H1 (cell line): ENCODE data around the gene SLC27A1. TPM values are rescaled to one million over a fixed set of nuclear protein-coding genes. Genes with fewer than 3 reads are reported as not detected.

ENCODE experiments used
- CTCF ChIA-PET: fragments of 300-600 bp; sonication (Branson Sonifier 250); formaldehyde crosslinking; loops from one replicate; lab custom pipeline; 2021; ENCODE audit not compliant: partially characterized antibody; lab: Charles Lee
- POLR2A ChIA-PET: fragments of 300-600 bp; sonication (Branson Sonifier 250); formaldehyde crosslinking; loops from one replicate; lab custom pipeline; 2021; ENCODE audit warnings: inconsistent platforms; ENCODE audit not compliant: partially characterized antibody; lab: Charles Lee
- DNase-seq, 2 experiments: peaks; one replicate each; pipeline versions ENCODE4 v3.0.0 to v3.0.0-alpha.2; 2010 to 2022; ENCODE audit warnings: low spot score in 2 of 2, low read depth in 1 of 2, mixed read lengths in 1 of 2
- FAIRE-seq: peaks from 2 replicates; lab custom pipeline; 2011; peaks lifted over from hg19 to GRCh38; lab: Jason Lieb, UNC
- H2AFZ ChIP-seq: 2 replicates; pipeline ENCODE4 v1.8.1; 2012; ENCODE audit warnings: low read length, inconsistent platforms
- H2AK5ac ChIP-seq: 2 replicates; pipeline ENCODE4 v1.6.1; 2013; ENCODE audit warnings: low read depth, low read length
- H2BK120ac ChIP-seq: replicated peaks from 2 replicates; pipeline ENCODE3; 2013; ENCODE audit warnings: low read depth, low read length, inconsistent platforms
- H2BK12ac ChIP-seq: 2 replicates; pipeline ENCODE4 v1.6.1; 2013; ENCODE audit warnings: low read depth, low read length
- H2BK15ac ChIP-seq: 2 replicates; pipeline ENCODE4 v1.6.1; 2013; ENCODE audit warnings: low read length
- H2BK20ac ChIP-seq: 2 replicates; pipeline ENCODE4 v1.6.1; 2013; ENCODE audit warnings: low read length
- H2BK5ac ChIP-seq: 2 replicates; pipeline ENCODE4 v1.6.1; 2013; ENCODE audit warnings: low read depth, low read length
- H3K14ac ChIP-seq: 2 replicates; pipeline ENCODE4 v1.6.1; 2013; ENCODE audit warnings: inconsistent platforms; ENCODE audit not compliant: insufficient read length
- H3K18ac ChIP-seq: 2 replicates; pipeline ENCODE4 v1.6.1; 2013; ENCODE audit warnings: low read length; ENCODE audit errors: extremely low read depth
- H3K23ac ChIP-seq: 2 replicates; pipeline ENCODE4 v1.6.1; 2013; ENCODE audit warnings: inconsistent platforms; ENCODE audit not compliant: insufficient read length
- H3K23me2 ChIP-seq: 2 replicates; pipeline ENCODE4 v1.6.1; 2013; ENCODE audit warnings: low read depth, low read length
- H3K27ac ChIP-seq: 2 replicates; pipeline ENCODE4 v1.6.1; 2011; ENCODE audit warnings: low read depth, low read length, inconsistent platforms
- H3K27me3 ChIP-seq, 4 experiments: replicated peaks in 1 of 4; 1 replicate in 1 of 4; 2 replicates in 3 of 4; pipeline versions ENCODE4 v1.6.1 to v1.8.1; 2011 to 2013; ENCODE audit warnings: low read length in 3 of 4, mild to moderate bottlenecking in 3 of 4, inconsistent platforms in 2 of 4, mixed read lengths in 2 of 4, moderate library complexity in 1 of 4; ENCODE audit not compliant: control insufficient read depth in 3 of 4, insufficient read depth in 3 of 4; ENCODE audit errors: extremely low read depth in 1 of 4
- H3K36me3 ChIP-seq, 4 experiments: 2 replicates each; pipeline versions ENCODE4 v1.6.1 to v1.8.1; 2011 to 2013; ENCODE audit warnings: mild to moderate bottlenecking in 4 of 4, low read length in 3 of 4, moderate library complexity in 2 of 4, control low read depth in 1 of 4, inconsistent platforms in 1 of 4; ENCODE audit not compliant: insufficient read depth in 4 of 4, control insufficient read depth in 2 of 4
- H3K4ac ChIP-seq: replicated peaks from 2 replicates; pipeline ENCODE3; 2013; ENCODE audit warnings: low read length, low read depth, mixed read lengths, inconsistent platforms; ENCODE audit not compliant: insufficient read length
- H3K4me1 ChIP-seq, 4 experiments: replicated peaks in 1 of 4; 1 replicate in 1 of 4; 2 replicates in 3 of 4; pipeline versions ENCODE4 v1.6.1 to v1.8.1; 2011 to 2013; ENCODE audit warnings: low read length in 3 of 4, inconsistent platforms in 2 of 4, mixed read lengths in 1 of 4; ENCODE audit not compliant: insufficient read depth in 4 of 4, control insufficient read depth in 3 of 4
- H3K4me2 ChIP-seq, 2 experiments: 2 replicates each; pipeline versions ENCODE4 v1.6.1 to v1.8.1; 2011 to 2013; ENCODE audit warnings: low read depth in 2 of 2, low read length in 2 of 2, control low read depth in 1 of 2, inconsistent platforms in 1 of 2, mild to moderate bottlenecking in 1 of 2; ENCODE audit not compliant: insufficient read depth in 1 of 2
- H3K4me3 ChIP-seq, 4 experiments: fragments of 200-600, 300-600 bp in 1 of 4; sonication (generic), shearing (Covaris generic), sonication (Bioruptor Twin) in 1 of 4; 2 replicates each; pipeline versions ENCODE4 v1.5.1 to v1.8.1; 2011 to 2016; ENCODE audit warnings: low read length in 4 of 4, low read depth in 3 of 4, control low read depth in 2 of 4, inconsistent platforms in 2 of 4, mild to moderate bottlenecking in 2 of 4, mixed read lengths in 1 of 4, moderate library complexity in 1 of 4; ENCODE audit not compliant: insufficient read depth in 2 of 4; ENCODE audit errors: extremely low read depth in 1 of 4
- H3K56ac ChIP-seq: replicated peaks from 2 replicates; pipeline ENCODE3; 2013; ENCODE audit warnings: low read depth, mild to moderate bottlenecking, mixed read lengths, low read length, inconsistent platforms; ENCODE audit not compliant: insufficient read length
- H3K79me1 ChIP-seq: 2 replicates; pipeline ENCODE4 v1.6.1; 2013; ENCODE audit warnings: low read depth, low read length, control low read depth
- H3K79me2 ChIP-seq, 2 experiments: 2 replicates each; pipeline versions ENCODE4 v1.6.1 to v1.8.1; 2012 to 2013; ENCODE audit warnings: low read length in 2 of 2, mild to moderate bottlenecking in 2 of 2, inconsistent platforms in 1 of 2; ENCODE audit not compliant: insufficient read depth in 2 of 2, control insufficient read depth in 1 of 2
- H3K9ac ChIP-seq, 4 experiments: replicated peaks in 1 of 4; 1 replicate in 1 of 4; 2 replicates in 3 of 4; pipeline versions ENCODE4 v1.6.1 to v1.8.1; 2011 to 2013; ENCODE audit warnings: low read depth in 3 of 4, low read length in 3 of 4, control low read depth in 2 of 4, mild to moderate bottlenecking in 2 of 4, moderate library complexity in 2 of 4, inconsistent platforms in 1 of 4; ENCODE audit errors: extremely low read depth in 1 of 4
- H3K9me3 ChIP-seq, 2 experiments: 2 replicates each; pipeline versions ENCODE4 v1.6.1 to v1.8.1; 2012 to 2013; ENCODE audit warnings: mild to moderate bottlenecking in 2 of 2, moderate library complexity in 2 of 2, control low read depth in 1 of 2, inconsistent platforms in 1 of 2, low read depth in 1 of 2, low read length in 1 of 2, mixed read lengths in 1 of 2; ENCODE audit not compliant: insufficient read depth in 2 of 2
- H4K20me1 ChIP-seq, 2 experiments: replicated peaks in 1 of 2; 2 replicates each; pipeline versions ENCODE3 to v1.8.1; 2011 to 2013; ENCODE audit warnings: inconsistent platforms in 2 of 2, low read length in 2 of 2, mild to moderate bottlenecking in 1 of 2; ENCODE audit not compliant: insufficient read depth in 2 of 2, control insufficient read depth in 1 of 2
- H4K5ac ChIP-seq: 2 replicates; pipeline ENCODE4 v1.6.1; 2013; ENCODE audit warnings: low read length, low read depth, mixed read lengths, inconsistent platforms; ENCODE audit not compliant: insufficient read length
- H4K8ac ChIP-seq: 2 replicates; pipeline ENCODE4 v1.8.0; 2013; ENCODE audit warnings: mild to moderate bottlenecking, moderate library complexity, low read length, inconsistent platforms; ENCODE audit not compliant: insufficient read depth; ENCODE audit errors: extremely low read depth
- H4K91ac ChIP-seq: replicated peaks from 2 replicates; pipeline ENCODE3; 2013; ENCODE audit warnings: low read length, mixed read lengths, inconsistent platforms; ENCODE audit not compliant: insufficient read length
- ATF2 ChIP-seq: IDR thresholded peaks from 2 replicates; pipeline ENCODE4 v1.6.1; 2012; ENCODE audit warnings: low read length, inconsistent platforms
- BACH1 ChIP-seq: IDR thresholded peaks from 2 replicates; pipeline ENCODE4 v1.6.1; 2012; ENCODE audit warnings: low read length, improper control_type of control experiment
- CHD2 ChIP-seq: IDR thresholded peaks from 2 replicates; pipeline ENCODE4 v1.6.1; 2012; ENCODE audit warnings: low read length, improper control_type of control experiment
- EGR1 ChIP-seq: IDR thresholded peaks from 2 replicates; pipeline ENCODE4 v1.6.1; 2011; ENCODE audit warnings: low read depth, low read length, borderline replicate concordance
- EP300 ChIP-seq, 2 experiments: IDR thresholded peaks; 1 replicate in 1 of 2; 2 replicates in 1 of 2; pipeline ENCODE4 v1.6.1; 2011 to 2012; ENCODE audit warnings: low read depth in 2 of 2, low read length in 2 of 2, mild to moderate bottlenecking in 2 of 2, borderline replicate concordance in 1 of 2, inconsistent platforms in 1 of 2, moderate library complexity in 1 of 2
- JUND ChIP-seq: IDR thresholded peaks from 2 replicates; pipeline ENCODE4 v1.6.1; 2011; ENCODE audit warnings: mild to moderate bottlenecking, improper control_type of control experiment, low read length
- TAF1 ChIP-seq: IDR thresholded peaks from 2 replicates; pipeline ENCODE4 v1.6.1; 2011; ENCODE audit warnings: mild to moderate bottlenecking, low read depth, low read length
- USF2 ChIP-seq: IDR thresholded peaks from 2 replicates; pipeline ENCODE4 v1.6.1; 2011; ENCODE audit warnings: low read length, improper control_type of control experiment
- WGBS, 2 experiments: shearing (Covaris generic) in 1 of 2; methylation state at CpG; one replicate each; pipeline versions ENCODE4 v1.1.6 to v1.1.7; 2013 to 2015; ENCODE audit warnings: low lambda C conversion rate in 2 of 2, mixed read lengths in 2 of 2, inconsistent platforms in 1 of 2, low coverage in 1 of 2, missing lambda C conversion rate in 1 of 2; ENCODE audit not compliant: insufficient replicate concordance in 2 of 2, insufficient coverage in 1 of 2, insufficient read length in 1 of 2; ENCODE audit errors: extremely low coverage in 1 of 2, missing lambda C conversion rate in 1 of 2; 5-methylcytosine and 5-hydroxymethylcytosine counted together
- polyA plus RNA-seq, 7 experiments: library from polyadenylated mRNA; depleted of rRNA in 3 of 7; stranded (reverse) in 5 of 7; unstranded in 2 of 7; fragments of >200 nt in 5 of 7; fragments of 200-250 nt in 2 of 7; gene quantifications; 1 replicate in 5 of 7; 2 replicates in 1 of 7; 4 replicates in 1 of 7; pipeline versions ENCODE4 v1.2.1 to v1.2.3, GENCODE V29; 2011 to 2013; ENCODE audit warnings: missing spikeins in 2 of 7, mixed read lengths in 2 of 7
- total RNA-seq: library from RNA; stranded (reverse); fragmentation: NEBNext Ultra II Directional; extraction: Animal tissue kit (Norgen Biotek cat#: 25700); gene quantifications from 2 replicates; pipeline ENCODE4 v1.2.1, GENCODE V29; 2021
- TF ChIP-seq, protein P1 (sequence below): IDR thresholded peaks from 2 replicates; pipeline ENCODE4 v1.6.1; 2012; ENCODE audit warnings: inconsistent platforms

Gene SLC27A1
- total and polyA plus RNA-seq, 2 of the 8 experiments (the other 6 are each of a cell fraction or from before 2014, with no cell fraction given), result 7.5 to 9.1 TPM

DNA sequence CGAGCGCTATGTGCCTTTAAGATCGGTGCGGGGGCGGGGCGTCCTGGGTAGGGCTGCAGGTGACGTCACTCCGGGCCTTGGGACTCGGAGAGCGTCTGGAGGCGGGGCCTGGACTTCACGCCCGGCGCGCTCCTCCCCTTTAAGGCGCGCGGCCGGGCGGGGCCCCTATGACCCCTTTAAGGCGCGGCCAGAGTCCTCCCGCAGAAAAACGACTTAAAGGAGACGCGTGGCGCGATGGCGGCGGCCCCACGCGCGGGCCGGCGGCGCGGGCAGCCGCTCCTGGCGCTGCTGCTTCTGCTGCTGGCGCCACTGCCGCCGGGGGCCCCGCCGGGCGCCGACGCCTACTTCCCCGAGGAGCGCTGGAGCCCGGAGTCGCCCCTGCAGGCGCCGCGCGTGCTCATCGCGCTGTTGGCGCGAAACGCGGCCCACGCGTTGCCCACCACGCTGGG is 85.2 kb downstream of the SLC27A1 start, which contains the start of gene COLGALT1:
Gene COLGALT1 (plus strand): TSS at position 170 of the 449 bp plus-strand sequence. CDS start 65 bp downstream, at position 235.
- no peak within 1 kb of the TSS for H2BK5ac ChIP-seq
- H3K56ac ChIP-seq, result no peak within 1 kb of the TSS
- H2AK5ac ChIP-seq, result no peak within 1 kb of the TSS
- peak within 1 kb of the TSS; percentile 65 to 84 (median 66) for H3K4me3 ChIP-seq
- H2BK15ac ChIP-seq, result no peak within 1 kb of the TSS; the same call in 1 of the 2 replicates
- H4K8ac ChIP-seq, result 0 out of 2 replicates have a peak within 1 kb of the TSS, but pooled peaks have one; percentile 2
- no peak within 1 kb of the TSS for H2BK20ac ChIP-seq
- DNase-seq (peak; percentile 80 to 99), FAIRE-seq (no peak)
- H3K79me2 ChIP-seq, result no peaks in the 10 kb centered on the region; a peak in 1 of 4 replicates
- CTCF ChIA-PET, result no interaction called here
- H3K9ac ChIP-seq, result peak within 1 kb of the TSS; percentile 45 to 78 (median 54); a peak in 6 of 7 replicates
- H2BK120ac ChIP-seq, result no peak within 1 kb of the TSS
- POLR2A ChIA-PET, result no interaction called here
- H3K27me3 ChIP-seq, result peaks cover 0 to 7% (median 2%) of the 10 kb centered on the region in 4 experiments; a peak in 2 of 7 replicates
- no peaks in the 10 kb centered on the region for H3K9me3 ChIP-seq
- peak within 1 kb of the TSS; percentile 78 to 93 for H3K4me2 ChIP-seq
- no peak within 1 kb of the TSS for H3K27ac ChIP-seq
- H3K36me3 ChIP-seq, result peaks cover 0 to 4% (median 0%) of the 10 kb centered on the region in 4 experiments; a peak in 1 of 8 replicates
- H3K79me1 ChIP-seq, result no peaks in the 10 kb centered on the region
- H4K5ac ChIP-seq, result no peak within 1 kb of the TSS
- H2BK12ac ChIP-seq, result no peak within 1 kb of the TSS
- no peak within 1 kb of the TSS for H2AFZ ChIP-seq
- H3K23ac ChIP-seq, result no peak within 1 kb of the TSS
- 1% methylated on average over 51 of the region's 64 CpGs; no CpG with 5 or more reads in 1 of the 2 experiments for WGBS, 2 experiments
- H3K4ac ChIP-seq, result peak within 1 kb of the TSS; percentile 38
- H3K4me1 ChIP-seq, result peaks cover 0 to 7% (median 3%) of the 10 kb centered on the region in 4 experiments; a peak in 5 of 7 replicates
- no peak within 1 kb of the TSS for H3K14ac ChIP-seq
- H4K91ac ChIP-seq, result no peak within 1 kb of the TSS
- H3K23me2 ChIP-seq, result peaks cover 9% of the 10 kb centered on the region; the same call in 1 of the 2 replicates
- H3K18ac ChIP-seq, result peak within 1 kb of the TSS; percentile 32; the same call in 1 of the 2 replicates
- peaks cover 2 to 4% of the 10 kb centered on the region in 2 experiments for H4K20me1 ChIP-seq
- TF ChIP-seq CHD2 (no peak), EGR1 (peak; percentile 89; the same call in 1 of the 2 replicates), JUND (peak; percentile 90), BACH1 (no peak), ATF2 (peak; percentile 68; the same call in 1 of the 2 replicates), TAF1 (no peak; the same call in 1 of the 2 replicates), EP300 (IDR thresholded peaks at IDR 0.05; ENCODE audit: borderline replicate concordance in 1 of 2, low read depth in 2 of 2, low read length in 2 of 2) (0 out of 3 replicates have a peak, but pooled peaks of 1 of the 2 experiments have one; percentile 8), USF2 (no peak)
- TF ChIP-seq, protein P1, sequence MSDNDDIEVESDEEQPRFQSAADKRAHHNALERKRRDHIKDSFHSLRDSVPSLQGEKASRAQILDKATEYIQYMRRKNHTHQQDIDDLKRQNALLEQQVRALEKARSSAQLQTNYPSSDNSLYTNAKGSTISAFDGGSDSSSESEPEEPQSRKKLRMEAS, result peak; percentile 76; the same call in 1 of the 2 replicates
